GM21528 (cell line): ENCODE data around the gene KCNA3.
A peak's percentile ranks its signal among the peaks of the same experiment; 100 is the strongest.
"Not testable (repeated sequence)": the region's sequence is repeated elsewhere in the genome, so short reads cannot be mapped to it uniquely, and the experiment has no call there.

Experiments
- ATAC-seq: cut with Tn5 transposase; IDR thresholded peaks from one replicate; pipeline ENCODE4 v1.9.1; 2021; ENCODE audit warnings: mild to moderate bottlenecking, moderate library complexity; ENCODE audit not compliant: unreplicated experiment, low FRiP score

KCNA3 gene

DNA sequence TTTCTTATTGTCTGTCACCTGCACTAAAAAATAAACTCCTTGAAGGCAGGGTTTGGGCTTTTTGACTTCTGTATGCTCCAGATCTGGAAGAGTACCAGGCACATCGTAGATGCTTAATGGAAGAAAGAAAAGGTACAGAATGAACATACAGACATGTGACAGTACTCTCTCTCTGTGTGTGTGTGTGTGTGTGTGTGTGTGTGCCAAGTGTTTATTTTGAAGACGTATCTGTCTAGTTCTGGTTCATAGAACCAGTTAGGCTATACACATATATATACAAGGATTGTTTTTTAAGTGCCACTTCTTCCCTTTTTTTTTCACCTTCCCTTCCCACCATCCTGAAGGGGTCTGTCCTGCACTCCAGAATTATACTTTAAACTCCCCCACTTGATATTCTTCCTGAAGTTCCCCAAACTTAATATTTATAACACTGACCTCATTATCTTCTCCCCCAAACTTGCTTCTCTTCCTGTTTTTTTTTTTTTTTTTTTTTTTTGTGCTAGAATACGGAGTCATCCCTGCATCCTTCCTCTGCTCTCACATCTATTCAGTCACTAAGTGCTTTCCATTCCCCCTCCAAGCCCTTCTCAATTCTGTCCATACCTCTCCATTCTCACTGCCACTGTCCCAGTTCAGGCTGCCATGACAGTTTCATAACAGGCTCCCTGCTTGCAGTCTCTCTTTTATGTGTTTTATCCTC lies 5.4 kb upstream of the KCNA3 start:
- no peak for ATAC-seq

DNA sequence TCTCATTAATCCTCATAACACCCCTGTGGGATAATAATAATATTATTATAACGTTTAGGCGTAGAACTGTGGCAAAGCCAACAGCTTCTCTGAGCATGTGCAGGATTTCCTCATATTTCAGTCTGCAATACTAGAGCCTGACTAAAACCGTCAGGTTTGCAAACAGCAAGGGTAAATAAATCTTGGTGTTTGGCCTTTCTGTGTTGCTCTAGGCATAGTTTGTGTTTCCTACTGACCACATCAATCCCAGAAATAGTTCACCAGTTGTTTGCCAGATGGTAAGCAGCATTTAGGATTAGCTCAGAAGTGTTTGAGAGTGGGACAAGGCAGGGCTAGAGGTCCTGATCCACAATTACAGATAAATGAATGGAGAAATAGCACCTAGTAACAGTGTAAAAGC lies 2.8 kb upstream of the KCNA3 start:
- ATAC-seq: no peak

DNA sequence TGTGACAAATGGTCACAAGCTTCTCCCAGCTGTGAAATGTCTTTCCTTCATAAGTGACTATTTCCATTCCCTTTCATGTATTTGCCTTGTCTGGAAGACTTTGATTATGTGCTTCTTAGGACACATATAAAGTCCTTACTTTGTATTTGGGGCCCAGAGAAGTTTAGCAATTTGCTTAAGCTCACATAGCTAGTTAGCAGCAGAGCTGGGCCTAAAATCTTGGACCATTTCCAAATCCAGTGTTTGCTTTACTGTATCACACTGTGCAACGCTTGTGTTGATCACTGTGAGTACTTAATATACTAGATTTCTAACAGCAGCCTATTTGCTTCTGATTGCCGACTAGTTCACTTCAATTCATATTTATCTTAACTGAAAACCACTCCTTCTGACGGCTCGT lies 2.2 kb upstream of the KCNA3 start:
- no peak for ATAC-seq

DNA sequence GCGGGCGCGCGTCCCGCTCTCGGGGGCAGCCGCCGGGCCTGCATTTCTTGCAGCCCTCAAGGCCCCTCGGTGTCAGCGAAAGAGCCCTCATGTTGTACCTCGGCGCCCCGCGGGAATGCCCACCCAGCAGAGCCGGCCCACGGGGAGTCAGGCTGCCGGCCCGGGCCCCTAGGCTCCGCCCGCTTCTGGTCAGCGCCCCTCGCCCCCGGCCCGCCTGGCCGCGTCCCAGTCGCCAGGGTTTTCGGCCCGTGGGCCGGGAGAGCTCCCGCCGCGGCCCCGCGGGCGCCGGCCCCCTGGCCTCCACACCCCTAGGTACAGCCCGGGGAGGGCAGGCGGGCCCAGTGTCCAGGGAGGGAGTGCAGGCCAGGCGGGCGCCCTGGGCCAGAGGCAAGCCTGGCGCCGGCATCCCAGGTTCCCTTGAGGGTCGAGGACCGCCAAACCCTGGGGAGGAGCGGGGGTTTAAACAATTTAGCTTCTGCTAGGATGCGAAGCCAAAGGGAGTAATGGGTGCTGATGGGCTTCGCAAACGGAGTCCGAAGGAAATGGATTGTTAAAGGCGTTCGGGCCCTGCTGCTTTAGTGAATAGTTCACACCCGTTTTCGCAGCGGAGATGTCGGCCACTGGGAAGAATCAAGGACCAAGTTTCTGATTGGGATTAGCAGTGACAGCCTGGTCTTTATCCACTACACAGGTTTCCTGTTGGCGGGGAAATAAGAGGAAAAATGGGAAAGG lies 486 bp upstream of the KCNA3 start:
- no peak for ATAC-seq

DNA sequence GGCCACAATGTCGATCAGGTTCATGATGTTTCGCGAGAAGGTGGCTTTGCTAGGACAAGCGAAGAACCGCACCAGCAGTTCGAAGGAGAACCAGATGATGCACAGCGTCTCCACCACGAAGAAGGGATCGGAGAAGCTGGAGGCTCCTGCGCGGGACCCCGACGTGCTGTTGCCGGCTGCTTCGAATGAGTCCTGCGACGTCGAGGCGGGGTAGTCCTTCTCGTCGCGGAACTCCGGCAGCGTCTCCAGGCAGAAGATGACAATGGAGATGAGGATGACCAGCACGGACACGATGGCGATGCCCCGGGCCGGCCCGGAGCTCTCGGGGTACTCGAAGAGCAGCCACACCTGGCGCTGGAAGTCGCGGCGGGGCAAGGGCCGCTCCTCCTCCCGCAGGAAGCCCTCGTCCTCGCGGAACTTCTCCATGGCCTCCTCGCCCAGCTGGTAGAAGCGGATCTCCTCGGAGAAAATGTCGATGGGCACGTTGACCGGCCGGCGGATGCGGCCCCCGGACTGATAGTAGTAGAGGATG lies 869 bp downstream of the KCNA3 start:
- no peak for ATAC-seq

DNA sequence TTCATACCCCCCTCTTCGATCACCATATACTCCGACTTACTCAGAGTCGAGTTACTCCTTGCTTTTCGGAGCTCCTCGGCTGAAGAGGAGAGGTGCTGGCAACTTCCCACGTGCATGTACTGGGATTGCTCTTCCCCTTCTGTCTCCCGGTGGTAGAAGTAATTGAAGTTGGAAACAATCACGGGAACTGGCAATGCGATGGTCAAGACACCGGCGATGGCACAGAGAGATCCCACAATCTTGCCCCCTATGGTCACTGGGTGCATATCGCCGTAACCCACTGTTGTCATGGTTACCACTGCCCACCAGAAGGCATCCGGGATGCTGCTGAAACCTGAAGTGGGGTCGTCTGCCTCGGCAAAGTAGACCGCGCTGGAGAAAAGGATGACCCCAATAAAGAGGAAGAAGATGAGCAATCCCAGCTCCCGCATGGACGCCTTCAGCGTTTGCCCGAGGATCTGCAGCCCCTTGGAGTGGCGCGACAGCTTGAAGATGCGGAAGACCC lies 1.5 kb downstream of the KCNA3 start:
- no peak for ATAC-seq

DNA sequence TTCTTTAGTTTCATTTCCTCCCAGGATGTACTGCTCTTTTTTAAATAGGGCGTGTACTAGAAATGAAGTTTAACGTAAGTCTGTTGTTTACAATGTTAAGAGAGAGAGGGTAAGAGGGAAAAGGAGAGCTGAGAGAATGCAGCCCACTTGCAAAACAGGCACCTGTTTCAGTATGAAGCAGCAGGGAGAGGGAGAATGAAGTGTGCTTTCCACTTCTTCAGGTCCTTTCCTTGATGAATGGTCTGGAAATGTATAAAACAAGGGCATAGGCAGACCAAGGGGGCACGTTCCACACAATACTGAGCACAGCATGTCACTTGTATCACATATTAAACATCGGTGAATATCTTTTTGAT lies 2.0 kb downstream of the KCNA3 start:
- ATAC-seq: peak; percentile 51

DNA sequence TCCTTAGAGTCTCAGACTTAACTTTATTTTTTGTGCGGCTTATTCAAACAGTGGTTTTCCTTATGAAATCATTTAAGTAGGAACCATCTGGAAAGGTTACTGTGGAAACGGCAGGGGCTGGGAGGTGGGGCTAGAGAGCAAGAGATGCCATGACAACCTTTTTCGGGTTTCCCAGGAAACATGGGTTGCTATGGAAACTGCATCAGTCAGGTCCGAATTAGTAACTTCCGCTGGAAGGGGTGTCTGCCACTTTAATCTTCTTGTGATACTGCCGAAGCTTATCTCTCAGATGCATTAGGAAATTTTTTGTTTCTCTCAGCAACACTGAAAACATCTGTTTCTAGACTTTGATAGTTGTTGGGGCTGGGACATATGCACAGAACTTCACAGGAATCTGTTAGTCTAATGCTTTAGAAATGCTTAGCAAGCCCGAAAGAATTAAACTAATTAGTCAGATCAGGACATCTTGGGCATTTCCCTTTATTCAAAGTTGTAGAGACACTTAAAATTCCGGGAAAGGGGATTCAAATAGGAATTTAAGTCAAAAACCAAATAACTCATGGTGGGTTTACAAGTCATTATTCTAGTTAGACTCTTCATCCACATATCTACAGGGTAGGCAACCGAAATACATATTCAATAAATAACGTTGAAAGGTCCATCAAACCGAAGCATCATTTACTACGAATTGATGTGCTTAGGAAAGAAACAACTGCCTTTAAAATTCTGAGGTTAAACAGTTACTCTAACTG lies 2.6 kb downstream of the KCNA3 start:
- ATAC-seq: no peak

DNA sequence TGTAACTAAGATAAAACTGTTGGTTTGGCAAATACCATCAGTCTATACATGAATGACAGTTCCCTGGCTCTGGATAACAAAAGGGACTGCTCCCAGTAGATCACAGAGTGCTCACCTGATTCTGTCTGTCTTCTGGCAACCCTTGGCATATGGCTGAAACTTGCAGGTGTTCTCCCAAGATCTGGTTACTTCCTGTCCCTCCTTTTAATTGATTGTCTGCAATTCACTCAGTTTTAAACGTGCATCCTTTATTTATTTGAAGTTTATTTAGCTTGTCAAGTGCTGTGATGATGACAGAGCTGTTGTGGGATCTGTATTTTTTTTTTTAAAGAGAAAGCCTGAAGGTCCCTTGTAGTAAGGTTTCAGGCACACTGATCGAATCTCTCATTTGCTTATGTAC lies 3.4 kb downstream of the KCNA3 start:
- ATAC-seq: no peak

DNA sequence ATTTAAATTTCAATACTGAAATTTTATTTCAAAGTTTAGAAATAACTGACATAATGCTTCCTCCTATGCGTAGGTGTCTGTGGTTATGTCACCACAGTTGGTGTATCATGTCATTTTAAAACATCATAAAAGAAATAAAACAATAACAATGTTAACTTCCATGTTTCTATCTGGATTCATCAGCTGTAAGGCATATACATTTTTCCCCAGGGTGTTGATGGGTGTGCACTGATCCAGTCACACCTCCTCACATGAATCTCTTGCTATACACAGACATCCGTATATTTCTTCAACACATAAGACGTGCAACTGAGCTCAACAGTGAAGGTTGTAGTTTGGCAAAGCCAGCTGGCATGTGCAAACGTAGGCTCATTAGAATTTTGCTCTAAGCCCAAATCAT lies 6.2 kb downstream of the KCNA3 start:
- no peak for ATAC-seq

DNA sequence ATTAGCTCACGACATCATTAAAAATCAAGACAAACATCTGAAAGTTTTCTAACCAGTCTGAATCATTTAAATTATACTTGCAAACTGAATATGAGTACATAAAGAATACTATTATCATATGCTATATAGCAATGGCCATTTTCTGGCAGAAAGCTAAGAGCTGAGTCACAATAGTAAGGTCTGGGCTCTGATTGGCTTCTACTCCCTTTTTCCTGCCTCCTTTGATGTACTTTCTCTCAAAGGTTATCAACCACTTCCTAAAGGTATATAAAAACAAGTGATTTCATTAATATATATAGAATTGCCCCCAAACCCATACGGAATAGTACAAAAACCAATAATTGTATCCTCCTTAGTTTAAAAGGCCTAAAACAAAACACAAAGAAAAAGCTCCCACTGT lies 7.0 kb downstream of the KCNA3 start:
- no peak for ATAC-seq

DNA sequence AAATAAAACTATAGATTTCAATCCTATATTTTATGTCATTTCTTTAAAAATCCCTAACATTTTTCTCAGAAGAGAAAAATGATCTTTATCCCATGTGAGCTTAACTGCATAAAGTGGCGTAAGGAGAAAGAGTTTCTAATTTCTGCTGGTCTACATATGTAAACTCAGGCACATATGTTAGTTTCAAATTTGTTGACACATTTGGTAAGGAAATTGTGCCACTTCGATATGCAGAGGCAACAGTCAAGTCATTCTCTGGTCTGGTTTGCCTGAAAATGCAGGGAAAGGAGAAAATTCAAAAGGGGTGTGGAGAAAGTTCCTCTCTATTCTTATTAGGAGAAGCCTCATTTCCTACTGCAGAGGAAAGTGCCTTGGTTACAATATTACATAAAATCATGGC lies 11.5 kb downstream of the KCNA3 start:
- ATAC-seq: no peak

DNA sequence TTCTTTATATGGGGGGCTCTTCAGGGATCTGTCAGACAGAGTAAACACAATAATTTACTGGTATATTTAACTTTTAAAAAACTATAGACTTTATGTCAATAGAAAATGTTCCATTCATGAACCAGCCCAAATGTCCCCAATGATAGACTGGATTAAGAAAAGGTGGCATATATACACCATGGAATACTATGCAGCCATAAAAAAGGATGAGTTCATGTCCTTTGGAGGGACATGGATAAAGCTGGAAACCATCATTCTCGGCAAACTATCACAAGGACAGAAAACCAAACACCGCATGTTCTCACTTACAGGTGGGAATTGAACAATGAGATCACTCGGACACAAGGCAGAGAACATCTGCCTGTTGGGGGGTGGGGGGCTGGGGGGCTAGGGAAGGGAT lies 15.2 kb downstream of the KCNA3 start:
- ATAC-seq: not testable (repeated sequence)

DNA sequence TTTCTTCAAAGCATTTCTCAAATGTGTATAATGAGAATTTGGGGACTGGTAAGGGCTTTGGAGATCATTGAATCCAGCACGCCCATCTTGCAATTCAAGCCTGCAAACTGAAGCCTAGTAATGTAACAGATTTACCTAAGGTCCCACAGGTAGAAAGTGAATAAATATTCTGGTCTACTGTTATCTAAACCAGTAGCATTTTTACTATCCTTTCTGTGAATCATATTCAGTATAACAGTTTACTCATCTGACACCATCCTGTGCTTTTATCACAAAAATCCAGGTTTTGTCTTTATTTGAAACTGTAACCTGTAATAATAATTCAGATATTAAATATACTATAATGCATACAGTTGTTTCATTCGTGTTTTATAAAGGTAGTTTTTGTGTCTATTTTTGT lies 17.4 kb downstream of the KCNA3 start:
- no peak for ATAC-seq

DNA sequence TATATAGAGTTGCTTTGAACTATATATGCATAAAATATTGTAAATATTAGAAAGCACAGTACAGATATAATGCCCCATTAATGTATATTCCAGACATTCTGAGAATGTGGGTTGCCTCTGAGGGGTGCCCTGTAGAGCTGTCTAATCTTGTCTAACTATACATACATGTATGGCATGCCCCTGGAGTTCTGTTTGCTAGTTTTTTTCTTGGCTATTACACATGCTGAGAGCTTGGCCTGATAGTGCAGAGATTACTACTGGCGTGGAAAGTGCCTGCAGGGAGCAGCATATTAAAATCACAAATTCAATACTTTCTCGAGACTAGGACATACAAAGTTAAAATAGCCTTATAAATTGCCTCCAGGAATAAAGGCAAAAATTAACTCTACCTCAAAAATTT lies 24.1 kb downstream of the KCNA3 start:
- no peak for ATAC-seq

DNA sequence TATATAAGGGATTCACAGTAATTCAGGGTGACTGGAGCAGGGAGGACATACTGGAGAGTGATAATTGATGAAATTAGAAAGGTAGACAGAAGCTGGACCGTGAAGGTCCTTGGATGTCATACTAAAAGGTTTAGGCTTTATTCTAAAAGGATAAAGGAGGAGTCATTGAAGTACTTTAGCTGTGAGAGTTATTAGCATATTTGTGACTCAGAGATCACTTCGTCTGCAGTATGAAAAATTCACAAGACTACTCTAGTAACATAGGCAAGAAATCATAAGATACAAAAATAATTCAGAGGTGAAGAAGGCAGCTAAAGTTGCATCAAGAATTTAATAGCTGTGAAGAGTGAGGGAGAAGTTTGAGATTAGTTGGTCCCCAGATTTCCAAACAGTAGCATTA lies 26.3 kb downstream of the KCNA3 start:
- ATAC-seq: no peak

DNA sequence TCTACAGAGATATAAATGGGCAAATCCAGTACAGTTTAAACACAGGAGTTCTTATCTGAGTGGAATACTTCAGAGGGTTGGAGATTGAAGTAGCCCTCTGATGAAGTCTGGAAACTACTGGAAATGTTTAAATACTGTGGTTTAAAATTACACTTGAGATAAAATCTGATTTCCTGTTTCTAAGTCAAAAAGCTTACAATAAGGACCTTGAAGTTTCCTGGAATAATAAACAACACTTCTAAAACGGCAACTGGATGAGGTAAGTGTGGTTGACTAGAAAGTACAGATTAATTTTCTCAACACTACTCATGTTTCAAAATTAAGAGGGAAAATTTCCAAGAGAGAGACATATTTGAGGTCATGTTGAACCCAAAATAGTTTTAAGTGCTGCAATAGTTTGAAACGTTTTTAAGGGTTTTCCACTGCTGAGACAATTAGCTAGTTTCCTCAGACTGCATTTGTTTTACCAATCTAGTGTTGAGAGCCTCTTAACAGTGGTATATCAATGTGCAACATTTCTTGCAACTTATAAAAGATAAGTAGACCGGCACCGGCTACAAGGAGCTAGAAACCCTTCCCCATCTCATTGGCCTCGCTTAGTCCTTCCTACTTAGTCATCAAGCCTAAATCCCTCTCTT lies 27.4 kb downstream of the KCNA3 start:
- no peak for ATAC-seq

DNA sequence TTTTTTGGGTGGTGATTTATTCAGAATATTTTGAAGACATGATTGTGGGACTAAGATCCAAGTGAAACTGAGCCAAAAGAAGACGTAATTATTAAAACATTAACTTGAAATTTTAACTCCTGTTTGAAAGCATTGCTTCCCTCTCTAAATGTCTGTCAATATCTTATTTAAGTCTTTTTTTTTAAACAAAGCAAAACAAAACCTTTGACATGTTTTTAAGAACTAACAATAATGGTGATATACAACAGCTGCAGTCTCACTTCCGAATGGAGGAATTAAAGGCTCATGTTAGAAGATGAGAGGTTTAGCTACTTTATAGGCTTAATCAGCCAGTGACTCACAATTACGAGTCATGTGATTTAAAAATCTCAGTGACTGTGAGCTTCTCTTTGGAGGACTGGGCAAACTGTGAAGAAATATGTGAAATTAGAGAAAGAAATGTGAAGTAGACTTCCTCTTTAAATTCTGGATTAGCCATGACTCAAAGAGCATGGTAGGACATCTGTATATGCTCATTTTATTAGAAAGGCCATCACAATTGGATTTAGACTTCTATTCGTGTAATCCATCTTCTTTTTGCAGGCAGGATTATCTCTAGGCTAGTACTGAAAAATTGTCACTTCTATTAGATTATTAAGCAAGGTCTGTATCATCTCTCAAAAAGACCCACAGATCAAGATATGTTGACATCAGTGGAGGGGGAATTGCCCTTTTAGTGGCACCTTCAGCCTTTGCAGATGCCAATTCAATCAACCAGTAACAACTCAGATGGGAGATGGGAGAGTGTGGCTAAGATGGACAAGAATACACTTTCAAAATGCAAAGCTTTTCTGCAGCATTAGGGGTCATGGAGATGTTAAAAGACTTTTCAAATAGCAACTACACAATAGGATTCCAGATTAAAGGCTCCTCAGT lies 28.7 kb downstream of the KCNA3 start:
- ATAC-seq: no peak

DNA sequence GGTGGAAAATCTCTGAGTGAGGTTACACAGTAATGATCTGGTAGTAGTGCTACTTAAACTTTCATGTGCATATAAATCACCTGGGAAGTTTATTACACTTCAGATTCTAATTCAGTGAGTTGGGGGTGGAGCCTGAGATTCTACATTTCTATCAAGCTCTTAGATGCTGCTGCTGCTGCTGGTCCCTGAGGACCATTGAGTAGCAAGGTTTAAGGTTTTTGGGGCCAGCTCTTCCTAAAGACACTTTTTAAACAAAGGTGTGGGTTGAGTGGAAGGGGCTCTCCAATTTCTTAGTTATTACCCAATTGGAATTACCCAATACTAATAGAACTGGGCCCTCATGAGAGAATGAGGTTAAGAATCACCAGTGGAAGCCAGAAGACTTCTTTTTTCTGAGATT lies 29.5 kb downstream of the KCNA3 start:
- ATAC-seq: no peak
